GM12878 (cell line): ENCODE results near the gene ZSWIM6. TPM values are rescaled to one million over a fixed set of nuclear protein-coding genes. Genes with fewer than 3 reads are reported as not detected.

ENCODE experiments used
- ATAC-seq: fragments of 200-7000 bp; cut with Tn5 transposase; 3 replicates; pipeline ENCODE4 v1.9.1; 2020; ENCODE audit warnings: mild to moderate bottlenecking, moderate library complexity
- BruUV-seq: library from RNA; stranded (reverse); fragments of 400-500 nt; replicated peaks from 2 replicates; lab custom pipeline; 2021; lab: Mats Ljungman, UMichigan
- CTCF ChIA-PET: fragments of 300-600 bp; sonication (Branson Sonifier 250); formaldehyde crosslinking; extraction: SDS; loops from one replicate; lab custom pipeline; 2021; ENCODE audit warnings: inconsistent platforms; lab: Yijun Ruan, JAX
- POLR2A ChIA-PET: fragments of 350-600 bp; formaldehyde crosslinking; extraction: SDS; loops from one replicate; lab custom pipeline; 2021; ENCODE audit warnings: inconsistent platforms; lab: Charles Lee
- RAD21 ChIA-PET: fragments of 300-600 bp; sonication (Branson Sonifier 250); formaldehyde crosslinking; loops from one replicate; lab custom pipeline; 2023; ENCODE audit warnings: antibody characterized with exemption; ENCODE audit not compliant: unreplicated experiment; lab: Charles Lee
- SMC1A ChIA-PET: fragments of 300-600 bp; sonication (Branson Sonifier 250); formaldehyde crosslinking; loops from one replicate; lab custom pipeline; 2023; ENCODE audit not compliant: unreplicated experiment, uncharacterized antibody; lab: Charles Lee
- DNase-seq: peaks from one replicate; pipeline ENCODE4 v3.0.0-alpha.2; 2011; ENCODE audit warnings: low read depth, low spot score
- FAIRE-seq: peaks from 3 replicates; lab custom pipeline; 2011; peaks lifted over from hg19 to GRCh38; lab: Jason Lieb, UNC
- H2AFZ ChIP-seq: 2 replicates; pipeline ENCODE4 v1.6.0; 2011; ENCODE audit warnings: low read depth, low read length, control low read depth; ENCODE audit not compliant: control insufficient read depth
- H3K27ac ChIP-seq: 2 replicates; pipeline ENCODE4 v1.5.1; 2011; ENCODE audit warnings: control low read depth; ENCODE audit not compliant: control insufficient read depth, insufficient read depth
- H3K27me3 ChIP-seq, 2 experiments: replicated peaks in 1 of 2; 2 replicates each; pipeline versions ENCODE4 v1.6.0 to v1.6.1; 2011; ENCODE audit warnings: low read length in 1 of 2; ENCODE audit not compliant: control insufficient read depth in 2 of 2, insufficient read depth in 2 of 2
- H3K36me3 ChIP-seq, 2 experiments: 2 replicates each; pipeline ENCODE4 v1.5.1; 2011; ENCODE audit warnings: low read length in 1 of 2; ENCODE audit not compliant: control insufficient read depth in 2 of 2, insufficient read depth in 2 of 2
- H3K4me1 ChIP-seq: 2 replicates; pipeline ENCODE4 v1.6.1; 2011; ENCODE audit warnings: mild to moderate bottlenecking, low read length, moderate library complexity, mixed read lengths; ENCODE audit not compliant: control insufficient read depth, insufficient read depth
- H3K4me2 ChIP-seq: 2 replicates; pipeline ENCODE4 v1.6.0; 2011; ENCODE audit warnings: control low read depth; ENCODE audit not compliant: control insufficient read depth, insufficient read depth
- H3K4me3 ChIP-seq: fragments of 200-600 bp; sonication (generic); 2 replicates; pipeline ENCODE4 v1.5.1; 2016
- H3K79me2 ChIP-seq: 2 replicates; pipeline ENCODE4 v1.6.0; 2011; ENCODE audit warnings: low read length; ENCODE audit not compliant: control insufficient read depth, insufficient read depth
- H3K9ac ChIP-seq: 2 replicates; pipeline ENCODE4 v1.8.0; 2011; ENCODE audit warnings: low read length, control low read depth, mixed read lengths; ENCODE audit not compliant: control insufficient read depth, insufficient read depth
- H3K9me3 ChIP-seq: replicated peaks from 3 replicates; pipeline ENCODE4 v1.5.1; 2011; ENCODE audit warnings: mild to moderate bottlenecking, low read length; ENCODE audit not compliant: control insufficient read depth, insufficient read depth
- H4K20me1 ChIP-seq: 2 replicates; pipeline ENCODE4 v1.6.0; 2011; ENCODE audit not compliant: control insufficient read depth, insufficient read depth
- ATF7 ChIP-seq: fragments of 450-650 bp; IDR thresholded peaks from 2 replicates; pipeline ENCODE4 v1.6.1; 2016; ENCODE audit warnings: low read depth, mild to moderate bottlenecking
- BACH1 ChIP-seq: fragments of 450-650 bp; IDR thresholded peaks from 2 replicates; pipeline ENCODE4 v1.6.1; 2017; ENCODE audit warnings: mild to moderate bottlenecking, borderline replicate concordance
- CHD2 ChIP-seq: IDR thresholded peaks from 2 replicates; pipeline ENCODE4 v1.6.1; 2011; ENCODE audit warnings: low read depth, low read length, improper control_type of control experiment, borderline replicate concordance
- CREM ChIP-seq: IDR thresholded peaks from 2 replicates; pipeline ENCODE4 v1.6.1; 2014; ENCODE audit warnings: antibody characterized with exemption, low read depth
- NFYA ChIP-seq: IDR thresholded peaks from 2 replicates; pipeline ENCODE4 v1.6.1; 2011; ENCODE audit warnings: low read depth, mild to moderate bottlenecking, low read length, improper control_type of control experiment, borderline replicate concordance
- NR2C2 ChIP-seq: IDR thresholded peaks from 2 replicates; pipeline ENCODE4 v1.6.1; 2011; ENCODE audit warnings: borderline replicate concordance, low read depth; ENCODE audit not compliant: control insufficient read depth, insufficient read length
- RELA ChIP-seq: fragments of 450-650 bp; IDR thresholded peaks from 2 replicates; pipeline ENCODE4 v1.8.0; 2014; ENCODE audit warnings: borderline replicate concordance; ENCODE audit not compliant: partially characterized antibody
- SIN3A ChIP-seq: IDR thresholded peaks from 2 replicates; pipeline ENCODE4 v1.6.1; 2012; ENCODE audit warnings: low read depth, low read length, improper control_type of control experiment
- SIX5 ChIP-seq: IDR thresholded peaks from 2 replicates; pipeline ENCODE4 v1.6.1; 2011; ENCODE audit warnings: mild to moderate bottlenecking, low read depth, low read length, moderate library complexity; ENCODE audit not compliant: severe bottlenecking
- STAT1 ChIP-seq: fragments of 450-650 bp; conservative IDR thresholded peaks from 2 replicates; pipeline ENCODE4 v1.6.1; 2014; ENCODE audit warnings: antibody characterized with exemption, mild to moderate bottlenecking
- ZNF274 ChIP-seq: IDR thresholded peaks from one replicate; pipeline ENCODE4 v1.8.0; 2011; ENCODE audit not compliant: insufficient read length, insufficient read depth
- WGBS: methylation state at CpG from one replicate; pipeline ENCODE4 v1.1.6; 2016; ENCODE audit warnings: low lambda C conversion rate; ENCODE audit not compliant: insufficient replicate concordance, insufficient coverage; ENCODE audit errors: missing lambda C conversion rate; 5-methylcytosine and 5-hydroxymethylcytosine counted together
- in situ Hi-C: fragments of 300-500 bp; cut with MboI; formaldehyde crosslinking; loops from 9 replicates; pipeline ENCODE4 v1.14.3; 2018; ENCODE audit warnings: mixed read lengths
- intact Hi-C: fragments of 100-400 bp; cut with micrococcal nuclease; formaldehyde crosslinking; loops from one replicate; pipeline ENCODE4 v1.14.2; 2022; ENCODE audit not compliant: unreplicated experiment
- polyA plus RNA-seq, 11 experiments: library from polyadenylated mRNA; depleted of rRNA in 4 of 11; unstranded in 6 of 11; stranded (reverse) in 5 of 11; fragments of >200 nt; fragmentation: Nextera tagmentation in 4 of 11; fragmentation: Illumina TruSeq in 1 of 11; extraction: Ambion mirVana in 4 of 11; extraction: Trizol in 1 of 11; gene quantifications; 1 replicate in 1 of 11; 2 replicates in 10 of 11; pipeline versions ENCODE4 v1.2.1 to v1.2.3, GENCODE V29; 2011 to 2016; ENCODE audit warnings: inconsistent platforms in 2 of 11, missing spikeins in 2 of 11, low read depth in 1 of 11
- total RNA-seq, 4 experiments: library from RNA; depleted of rRNA in 3 of 4; stranded (reverse); fragments of >200 nt in 3 of 4; fragmentation: Illumina TruSeq in 1 of 4; extraction: Trizol in 1 of 4; gene quantifications; 2 replicates each; pipeline versions ENCODE4 v1.2.1 to v1.2.3, GENCODE V29; 2013 to 2021
- TF ChIP-seq, protein P1 (sequence below): IDR thresholded peaks from 2 replicates; pipeline ENCODE4 v1.6.1; 2012; ENCODE audit warnings: improper control_type of control experiment, low read depth, low read length; ENCODE audit not compliant: insufficient replicate concordance
- TF ChIP-seq, protein P2 (sequence below): fragments of 150-350 bp; IDR thresholded peaks from 2 replicates; pipeline ENCODE4 v1.6.1; 2016; ENCODE audit warnings: low read depth, low read length
- TF ChIP-seq, protein P3 (sequence below): IDR thresholded peaks from 2 replicates; pipeline ENCODE4 v1.6.1; 2012; ENCODE audit warnings: low read depth, low read length, improper control_type of control experiment

ZSWIM6 gene
- total and polyA plus RNA-seq, 10 of the 15 experiments (the other 5 are each of a cell fraction or from before 2014, with no cell fraction given): 0.53 to 6.2 (median 3.4) TPM

DNA sequence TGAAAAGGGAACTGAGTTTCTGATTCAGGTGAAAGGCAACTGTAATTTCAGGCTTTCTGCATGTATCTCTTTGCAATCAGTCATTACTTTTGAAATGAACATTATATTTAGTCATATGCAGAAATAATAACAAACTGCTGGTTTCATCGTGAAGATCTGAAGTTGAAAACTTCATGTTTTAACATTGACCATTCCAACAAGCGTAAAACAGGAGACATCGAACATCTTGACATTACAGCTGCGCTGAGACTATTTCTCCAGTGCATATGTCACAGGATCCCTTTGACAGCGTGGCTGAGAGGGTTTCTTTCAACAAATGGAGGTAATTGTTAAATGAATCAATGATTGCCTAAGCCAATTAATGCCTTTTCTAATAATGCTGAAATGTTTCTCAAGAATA lies 38.2 kb upstream of the ZSWIM6 start:
- POLR2A ChIA-PET: interaction anchor here (0.7 kb wide), 1 partner anchor 641 kb away, joined by 3 read pairs; no protein-coding TSS in a partner anchor
- DNase-seq (no peak), FAIRE-seq (no peak), ATAC-seq (no peak)
- Histone ChIP-seq H2AFZ (no peak overlapping the region), H4K20me1 (no peaks in the 10 kb centered on the region), H3K36me3 (no peaks in the 10 kb centered on the region), H3K27me3 (no peaks in the 10 kb centered on the region; a peak in 1 of 4 replicates), H3K27ac (no peak overlapping the region), H3K9me3 (no peaks in the 10 kb centered on the region), H3K79me2 (no peaks in the 10 kb centered on the region), H3K4me3 (no peak overlapping the region), H3K9ac (no peak overlapping the region), H3K4me1 (no peaks in the 10 kb centered on the region), H3K4me2 (no peak overlapping the region)
- in situ Hi-C loops: no loop called here
- WGBS: 38% methylated on average over 5 of the region's 5 CpGs
- CTCF ChIA-PET: no interaction called here
- RAD21 ChIA-PET: no interaction called here
- SMC1A ChIA-PET: interaction anchor here (0.6 kb wide), 1 partner anchor 92 kb away, joined by 3 read pairs; no protein-coding TSS in a partner anchor
- no TSS peak for BruUV-seq
- intact Hi-C loops: no loop called here
- TF ChIP-seq BACH1 (no peak), ATF7 (no peak), ZNF274 (no peak), STAT1 (no peak), SIN3A (no peak), RELA (no peak), SIX5 (no peak), NR2C2 (no peak), CHD2 (no peak), NFYA (no peak), CREM (no peak)
- TF ChIP-seq, protein P1, sequence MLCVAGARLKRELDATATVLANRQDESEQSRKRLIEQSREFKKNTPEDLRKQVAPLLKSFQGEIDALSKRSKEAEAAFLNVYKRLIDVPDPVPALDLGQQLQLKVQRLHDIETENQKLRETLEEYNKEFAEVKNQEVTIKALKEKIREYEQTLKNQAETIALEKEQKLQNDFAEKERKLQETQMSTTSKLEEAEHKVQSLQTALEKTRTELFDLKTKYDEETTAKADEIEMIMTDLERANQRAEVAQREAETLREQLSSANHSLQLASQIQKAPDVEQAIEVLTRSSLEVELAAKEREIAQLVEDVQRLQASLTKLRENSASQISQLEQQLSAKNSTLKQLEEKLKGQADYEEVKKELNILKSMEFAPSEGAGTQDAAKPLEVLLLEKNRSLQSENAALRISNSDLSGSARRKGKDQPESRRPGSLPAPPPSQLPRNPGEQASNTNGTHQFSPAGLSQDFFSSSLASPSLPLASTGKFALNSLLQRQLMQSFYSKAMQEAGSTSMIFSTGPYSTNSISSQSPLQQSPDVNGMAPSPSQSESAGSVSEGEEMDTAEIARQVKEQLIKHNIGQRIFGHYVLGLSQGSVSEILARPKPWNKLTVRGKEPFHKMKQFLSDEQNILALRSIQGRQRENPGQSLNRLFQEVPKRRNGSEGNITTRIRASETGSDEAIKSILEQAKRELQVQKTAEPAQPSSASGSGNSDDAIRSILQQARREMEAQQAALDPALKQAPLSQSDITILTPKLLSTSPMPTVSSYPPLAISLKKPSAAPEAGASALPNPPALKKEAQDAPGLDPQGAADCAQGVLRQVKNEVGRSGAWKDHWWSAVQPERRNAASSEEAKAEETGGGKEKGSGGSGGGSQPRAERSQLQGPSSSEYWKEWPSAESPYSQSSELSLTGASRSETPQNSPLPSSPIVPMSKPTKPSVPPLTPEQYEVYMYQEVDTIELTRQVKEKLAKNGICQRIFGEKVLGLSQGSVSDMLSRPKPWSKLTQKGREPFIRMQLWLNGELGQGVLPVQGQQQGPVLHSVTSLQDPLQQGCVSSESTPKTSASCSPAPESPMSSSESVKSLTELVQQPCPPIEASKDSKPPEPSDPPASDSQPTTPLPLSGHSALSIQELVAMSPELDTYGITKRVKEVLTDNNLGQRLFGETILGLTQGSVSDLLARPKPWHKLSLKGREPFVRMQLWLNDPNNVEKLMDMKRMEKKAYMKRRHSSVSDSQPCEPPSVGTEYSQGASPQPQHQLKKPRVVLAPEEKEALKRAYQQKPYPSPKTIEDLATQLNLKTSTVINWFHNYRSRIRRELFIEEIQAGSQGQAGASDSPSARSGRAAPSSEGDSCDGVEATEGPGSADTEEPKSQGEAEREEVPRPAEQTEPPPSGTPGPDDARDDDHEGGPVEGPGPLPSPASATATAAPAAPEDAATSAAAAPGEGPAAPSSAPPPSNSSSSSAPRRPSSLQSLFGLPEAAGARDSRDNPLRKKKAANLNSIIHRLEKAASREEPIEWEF: no peak
- TF ChIP-seq, protein P2, sequence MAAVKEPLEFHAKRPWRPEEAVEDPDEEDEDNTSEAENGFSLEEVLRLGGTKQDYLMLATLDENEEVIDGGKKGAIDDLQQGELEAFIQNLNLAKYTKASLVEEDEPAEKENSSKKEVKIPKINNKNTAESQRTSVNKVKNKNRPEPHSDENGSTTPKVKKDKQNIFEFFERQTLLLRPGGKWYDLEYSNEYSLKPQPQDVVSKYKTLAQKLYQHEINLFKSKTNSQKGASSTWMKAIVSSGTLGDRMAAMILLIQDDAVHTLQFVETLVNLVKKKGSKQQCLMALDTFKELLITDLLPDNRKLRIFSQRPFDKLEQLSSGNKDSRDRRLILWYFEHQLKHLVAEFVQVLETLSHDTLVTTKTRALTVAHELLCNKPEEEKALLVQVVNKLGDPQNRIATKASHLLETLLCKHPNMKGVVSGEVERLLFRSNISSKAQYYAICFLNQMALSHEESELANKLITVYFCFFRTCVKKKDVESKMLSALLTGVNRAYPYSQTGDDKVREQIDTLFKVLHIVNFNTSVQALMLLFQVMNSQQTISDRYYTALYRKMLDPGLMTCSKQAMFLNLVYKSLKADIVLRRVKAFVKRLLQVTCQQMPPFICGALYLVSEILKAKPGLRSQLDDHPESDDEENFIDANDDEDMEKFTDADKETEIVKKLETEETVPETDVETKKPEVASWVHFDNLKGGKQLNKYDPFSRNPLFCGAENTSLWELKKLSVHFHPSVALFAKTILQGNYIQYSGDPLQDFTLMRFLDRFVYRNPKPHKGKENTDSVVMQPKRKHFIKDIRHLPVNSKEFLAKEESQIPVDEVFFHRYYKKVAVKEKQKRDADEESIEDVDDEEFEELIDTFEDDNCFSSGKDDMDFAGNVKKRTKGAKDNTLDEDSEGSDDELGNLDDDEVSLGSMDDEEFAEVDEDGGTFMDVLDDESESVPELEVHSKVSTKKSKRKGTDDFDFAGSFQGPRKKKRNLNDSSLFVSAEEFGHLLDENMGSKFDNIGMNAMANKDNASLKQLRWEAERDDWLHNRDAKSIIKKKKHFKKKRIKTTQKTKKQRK: no peak
- TF ChIP-seq, protein P3, sequence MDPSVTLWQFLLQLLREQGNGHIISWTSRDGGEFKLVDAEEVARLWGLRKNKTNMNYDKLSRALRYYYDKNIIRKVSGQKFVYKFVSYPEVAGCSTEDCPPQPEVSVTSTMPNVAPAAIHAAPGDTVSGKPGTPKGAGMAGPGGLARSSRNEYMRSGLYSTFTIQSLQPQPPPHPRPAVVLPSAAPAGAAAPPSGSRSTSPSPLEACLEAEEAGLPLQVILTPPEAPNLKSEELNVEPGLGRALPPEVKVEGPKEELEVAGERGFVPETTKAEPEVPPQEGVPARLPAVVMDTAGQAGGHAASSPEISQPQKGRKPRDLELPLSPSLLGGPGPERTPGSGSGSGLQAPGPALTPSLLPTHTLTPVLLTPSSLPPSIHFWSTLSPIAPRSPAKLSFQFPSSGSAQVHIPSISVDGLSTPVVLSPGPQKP: no peak
